Measurements from ENCODE around the gene TCEA3.

The TCEA3 gene

GRCh38 chr1:23331713-23332112 lies 92.8 kb downstream of the TCEA3 start:
- no peak for TF ChIP-seq CTCF (conservative IDR thresholded peaks at IDR 0.05)
- no peak overlapping the region for H3K27ac ChIP-seq
